H1 (cell line): Measurements from ENCODE around the gene ALDH4A1. TPM values are rescaled to one million over a fixed set of nuclear protein-coding genes. Genes with fewer than 3 reads are reported as not detected.

Source experiments
- CTCF ChIA-PET: fragments of 300-600 bp; sonication (Branson Sonifier 250); formaldehyde crosslinking; loops from one replicate; lab custom pipeline; 2021; ENCODE audit not compliant: partially characterized antibody; lab: Charles Lee
- POLR2A ChIA-PET: fragments of 300-600 bp; sonication (Branson Sonifier 250); formaldehyde crosslinking; loops from one replicate; lab custom pipeline; 2021; ENCODE audit warnings: inconsistent platforms; ENCODE audit not compliant: partially characterized antibody; lab: Charles Lee
- DNase-seq, 2 experiments: peaks; one replicate each; pipeline versions ENCODE4 v3.0.0 to v3.0.0-alpha.2; 2010 to 2022; ENCODE audit warnings: low spot score in 2 of 2, low read depth in 1 of 2, mixed read lengths in 1 of 2
- FAIRE-seq: peaks from 2 replicates; lab custom pipeline; 2011; peaks lifted over from hg19 to GRCh38; lab: Jason Lieb, UNC
- H2AFZ ChIP-seq: 2 replicates; pipeline ENCODE4 v1.8.1; 2012; ENCODE audit warnings: low read length, inconsistent platforms
- H2AK5ac ChIP-seq: 2 replicates; pipeline ENCODE4 v1.6.1; 2013; ENCODE audit warnings: low read depth, low read length
- H2BK120ac ChIP-seq: replicated peaks from 2 replicates; pipeline ENCODE3; 2013; ENCODE audit warnings: low read depth, low read length, inconsistent platforms
- H2BK12ac ChIP-seq: 2 replicates; pipeline ENCODE4 v1.6.1; 2013; ENCODE audit warnings: low read depth, low read length
- H2BK15ac ChIP-seq: 2 replicates; pipeline ENCODE4 v1.6.1; 2013; ENCODE audit warnings: low read length
- H2BK20ac ChIP-seq: 2 replicates; pipeline ENCODE4 v1.6.1; 2013; ENCODE audit warnings: low read length
- H2BK5ac ChIP-seq: 2 replicates; pipeline ENCODE4 v1.6.1; 2013; ENCODE audit warnings: low read depth, low read length
- H3K14ac ChIP-seq: 2 replicates; pipeline ENCODE4 v1.6.1; 2013; ENCODE audit warnings: inconsistent platforms; ENCODE audit not compliant: insufficient read length
- H3K18ac ChIP-seq: 2 replicates; pipeline ENCODE4 v1.6.1; 2013; ENCODE audit warnings: low read length; ENCODE audit errors: extremely low read depth
- H3K23ac ChIP-seq: 2 replicates; pipeline ENCODE4 v1.6.1; 2013; ENCODE audit warnings: inconsistent platforms; ENCODE audit not compliant: insufficient read length
- H3K23me2 ChIP-seq: 2 replicates; pipeline ENCODE4 v1.6.1; 2013; ENCODE audit warnings: low read depth, low read length
- H3K27ac ChIP-seq: 2 replicates; pipeline ENCODE4 v1.6.1; 2011; ENCODE audit warnings: low read depth, low read length, inconsistent platforms
- H3K27me3 ChIP-seq, 4 experiments: replicated peaks in 1 of 4; 1 replicate in 1 of 4; 2 replicates in 3 of 4; pipeline versions ENCODE4 v1.6.1 to v1.8.1; 2011 to 2013; ENCODE audit warnings: low read length in 3 of 4, mild to moderate bottlenecking in 3 of 4, inconsistent platforms in 2 of 4, mixed read lengths in 2 of 4, moderate library complexity in 1 of 4; ENCODE audit not compliant: control insufficient read depth in 3 of 4, insufficient read depth in 3 of 4; ENCODE audit errors: extremely low read depth in 1 of 4
- H3K36me3 ChIP-seq, 4 experiments: 2 replicates each; pipeline versions ENCODE4 v1.6.1 to v1.8.1; 2011 to 2013; ENCODE audit warnings: mild to moderate bottlenecking in 4 of 4, low read length in 3 of 4, moderate library complexity in 2 of 4, control low read depth in 1 of 4, inconsistent platforms in 1 of 4; ENCODE audit not compliant: insufficient read depth in 4 of 4, control insufficient read depth in 2 of 4
- H3K4ac ChIP-seq: replicated peaks from 2 replicates; pipeline ENCODE3; 2013; ENCODE audit warnings: low read length, low read depth, mixed read lengths, inconsistent platforms; ENCODE audit not compliant: insufficient read length
- H3K4me1 ChIP-seq, 4 experiments: replicated peaks in 1 of 4; 1 replicate in 1 of 4; 2 replicates in 3 of 4; pipeline versions ENCODE4 v1.6.1 to v1.8.1; 2011 to 2013; ENCODE audit warnings: low read length in 3 of 4, inconsistent platforms in 2 of 4, mixed read lengths in 1 of 4; ENCODE audit not compliant: insufficient read depth in 4 of 4, control insufficient read depth in 3 of 4
- H3K4me2 ChIP-seq, 2 experiments: 2 replicates each; pipeline versions ENCODE4 v1.6.1 to v1.8.1; 2011 to 2013; ENCODE audit warnings: low read depth in 2 of 2, low read length in 2 of 2, control low read depth in 1 of 2, inconsistent platforms in 1 of 2, mild to moderate bottlenecking in 1 of 2; ENCODE audit not compliant: insufficient read depth in 1 of 2
- H3K4me3 ChIP-seq, 4 experiments: fragments of 200-600, 300-600 bp in 1 of 4; sonication (generic), shearing (Covaris generic), sonication (Bioruptor Twin) in 1 of 4; 2 replicates each; pipeline versions ENCODE4 v1.5.1 to v1.8.1; 2011 to 2016; ENCODE audit warnings: low read length in 4 of 4, low read depth in 3 of 4, control low read depth in 2 of 4, inconsistent platforms in 2 of 4, mild to moderate bottlenecking in 2 of 4, mixed read lengths in 1 of 4, moderate library complexity in 1 of 4; ENCODE audit not compliant: insufficient read depth in 2 of 4; ENCODE audit errors: extremely low read depth in 1 of 4
- H3K56ac ChIP-seq: replicated peaks from 2 replicates; pipeline ENCODE3; 2013; ENCODE audit warnings: low read depth, mild to moderate bottlenecking, mixed read lengths, low read length, inconsistent platforms; ENCODE audit not compliant: insufficient read length
- H3K79me1 ChIP-seq: 2 replicates; pipeline ENCODE4 v1.6.1; 2013; ENCODE audit warnings: low read depth, low read length, control low read depth
- H3K79me2 ChIP-seq, 2 experiments: 2 replicates each; pipeline versions ENCODE4 v1.6.1 to v1.8.1; 2012 to 2013; ENCODE audit warnings: low read length in 2 of 2, mild to moderate bottlenecking in 2 of 2, inconsistent platforms in 1 of 2; ENCODE audit not compliant: insufficient read depth in 2 of 2, control insufficient read depth in 1 of 2
- H3K9ac ChIP-seq, 4 experiments: replicated peaks in 1 of 4; 1 replicate in 1 of 4; 2 replicates in 3 of 4; pipeline versions ENCODE4 v1.6.1 to v1.8.1; 2011 to 2013; ENCODE audit warnings: low read depth in 3 of 4, low read length in 3 of 4, control low read depth in 2 of 4, mild to moderate bottlenecking in 2 of 4, moderate library complexity in 2 of 4, inconsistent platforms in 1 of 4; ENCODE audit errors: extremely low read depth in 1 of 4
- H3K9me3 ChIP-seq, 2 experiments: 2 replicates each; pipeline versions ENCODE4 v1.6.1 to v1.8.1; 2012 to 2013; ENCODE audit warnings: mild to moderate bottlenecking in 2 of 2, moderate library complexity in 2 of 2, control low read depth in 1 of 2, inconsistent platforms in 1 of 2, low read depth in 1 of 2, low read length in 1 of 2, mixed read lengths in 1 of 2; ENCODE audit not compliant: insufficient read depth in 2 of 2
- H4K20me1 ChIP-seq, 2 experiments: replicated peaks in 1 of 2; 2 replicates each; pipeline versions ENCODE3 to v1.8.1; 2011 to 2013; ENCODE audit warnings: inconsistent platforms in 2 of 2, low read length in 2 of 2, mild to moderate bottlenecking in 1 of 2; ENCODE audit not compliant: insufficient read depth in 2 of 2, control insufficient read depth in 1 of 2
- H4K5ac ChIP-seq: 2 replicates; pipeline ENCODE4 v1.6.1; 2013; ENCODE audit warnings: low read length, low read depth, mixed read lengths, inconsistent platforms; ENCODE audit not compliant: insufficient read length
- H4K8ac ChIP-seq: 2 replicates; pipeline ENCODE4 v1.8.0; 2013; ENCODE audit warnings: mild to moderate bottlenecking, moderate library complexity, low read length, inconsistent platforms; ENCODE audit not compliant: insufficient read depth; ENCODE audit errors: extremely low read depth
- H4K91ac ChIP-seq: replicated peaks from 2 replicates; pipeline ENCODE3; 2013; ENCODE audit warnings: low read length, mixed read lengths, inconsistent platforms; ENCODE audit not compliant: insufficient read length
- ATF2 ChIP-seq: IDR thresholded peaks from 2 replicates; pipeline ENCODE4 v1.6.1; 2012; ENCODE audit warnings: low read length, inconsistent platforms
- HDAC6 ChIP-seq: IDR thresholded peaks from one replicate; pipeline ENCODE4 v1.7.1; 2012; ENCODE audit warnings: low read depth, mild to moderate bottlenecking, inconsistent platforms, low read length, moderate library complexity
- RNF2 ChIP-seq: fragments of 200-900, 300-1000 bp; sonication (generic); IDR thresholded peaks from 2 replicates; pipeline ENCODE4 v1.7.1; 2016; ENCODE audit warnings: borderline replicate concordance, low read depth, mild to moderate bottlenecking, antibody characterized with exemption, low read length; ENCODE audit not compliant: poor library complexity, severe bottlenecking; ENCODE audit errors: missing control alignments
- SP2 ChIP-seq: IDR thresholded peaks from 2 replicates; pipeline ENCODE4 v1.6.1; 2012; ENCODE audit warnings: mild to moderate bottlenecking, low read length, inconsistent platforms
- SP4 ChIP-seq: IDR thresholded peaks from 2 replicates; pipeline ENCODE4 v1.6.1; 2012; ENCODE audit warnings: low read length, inconsistent platforms
- TAF1 ChIP-seq: IDR thresholded peaks from 2 replicates; pipeline ENCODE4 v1.6.1; 2011; ENCODE audit warnings: mild to moderate bottlenecking, low read depth, low read length
- TEAD4 ChIP-seq: IDR thresholded peaks from 2 replicates; pipeline ENCODE4 v1.6.1; 2012; ENCODE audit warnings: low read depth, low read length, inconsistent platforms, mixed read lengths
- WGBS, 2 experiments: shearing (Covaris generic) in 1 of 2; methylation state at CpG; one replicate each; pipeline versions ENCODE4 v1.1.6 to v1.1.7; 2013 to 2015; ENCODE audit warnings: low lambda C conversion rate in 2 of 2, mixed read lengths in 2 of 2, inconsistent platforms in 1 of 2, low coverage in 1 of 2, missing lambda C conversion rate in 1 of 2; ENCODE audit not compliant: insufficient replicate concordance in 2 of 2, insufficient coverage in 1 of 2, insufficient read length in 1 of 2; ENCODE audit errors: extremely low coverage in 1 of 2, missing lambda C conversion rate in 1 of 2; 5-methylcytosine and 5-hydroxymethylcytosine counted together
- polyA plus RNA-seq, 7 experiments: library from polyadenylated mRNA; depleted of rRNA in 3 of 7; stranded (reverse) in 5 of 7; unstranded in 2 of 7; fragments of >200 nt in 5 of 7; fragments of 200-250 nt in 2 of 7; gene quantifications; 1 replicate in 5 of 7; 2 replicates in 1 of 7; 4 replicates in 1 of 7; pipeline versions ENCODE4 v1.2.1 to v1.2.3, GENCODE V29; 2011 to 2013; ENCODE audit warnings: missing spikeins in 2 of 7, mixed read lengths in 2 of 7
- total RNA-seq: library from RNA; stranded (reverse); fragmentation: NEBNext Ultra II Directional; extraction: Animal tissue kit (Norgen Biotek cat#: 25700); gene quantifications from 2 replicates; pipeline ENCODE4 v1.2.1, GENCODE V29; 2021
- TF ChIP-seq, protein P1 (sequence below): IDR thresholded peaks from 2 replicates; pipeline ENCODE4 v1.6.1; 2011; ENCODE audit warnings: low read depth, mild to moderate bottlenecking, low read length; ENCODE audit not compliant: insufficient read depth

Gene ALDH4A1
- total and polyA plus RNA-seq, 2 of the 8 experiments (the other 6 are each of a cell fraction or from before 2014, with no cell fraction given): 30.3 to 35.9 TPM

DNA sequence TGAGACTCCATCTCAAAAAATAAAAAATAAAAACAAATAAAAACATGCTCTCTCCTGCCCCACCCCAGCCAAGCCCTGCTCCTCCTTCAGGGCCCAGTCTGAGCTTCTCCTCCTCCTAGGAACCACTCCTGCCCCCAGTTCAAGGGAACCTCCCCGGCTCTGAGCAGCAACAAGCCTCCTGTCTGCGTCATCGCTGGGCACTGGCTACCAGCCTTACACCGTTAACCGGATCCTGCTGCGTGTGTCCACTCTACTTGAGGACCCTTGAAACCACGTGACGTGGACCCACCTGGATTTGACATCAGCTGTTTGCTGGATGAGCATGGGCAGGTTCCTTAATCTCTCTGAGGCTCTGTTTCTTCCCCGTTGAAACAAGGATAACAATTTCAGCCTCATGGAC is 41.3 kb downstream of the ALDH4A1 start:
- H3K4me2 ChIP-seq: no peak overlapping the region
- no peak overlapping the region for H3K4ac ChIP-seq
- H3K27me3 ChIP-seq: peaks cover 0 to 4% (median 0%) of the 10 kb centered on the region in 4 experiments; a peak in 2 of 7 replicates
- H3K4me3 ChIP-seq: no peak overlapping the region
- H2BK15ac ChIP-seq: no peak overlapping the region
- no peak for TF ChIP-seq TEAD4
- TF ChIP-seq SP2: no peak
- TF ChIP-seq, protein P1, sequence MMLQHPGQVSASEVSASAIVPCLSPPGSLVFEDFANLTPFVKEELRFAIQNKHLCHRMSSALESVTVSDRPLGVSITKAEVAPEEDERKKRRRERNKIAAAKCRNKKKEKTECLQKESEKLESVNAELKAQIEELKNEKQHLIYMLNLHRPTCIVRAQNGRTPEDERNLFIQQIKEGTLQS: no peak
- TF ChIP-seq SP4: no peak
- TF ChIP-seq RNF2: no peak
- TF ChIP-seq TAF1: no peak
- no peak for TF ChIP-seq ATF2
- TF ChIP-seq HDAC6: no peak
- no peaks in the 10 kb centered on the region for H3K79me2 ChIP-seq
- H3K56ac ChIP-seq: no peak overlapping the region
- H3K4me1 ChIP-seq: no peaks in the 10 kb centered on the region
- no peak overlapping the region for H4K5ac ChIP-seq
- peaks cover 10% of the 10 kb centered on the region; the same call in 1 of the 2 replicates for H3K23me2 ChIP-seq
- H3K18ac ChIP-seq: no peak overlapping the region
- no peak overlapping the region for H2BK20ac ChIP-seq
- DNase-seq (no peak), FAIRE-seq (no peak)
- H3K14ac ChIP-seq: no peak overlapping the region
- H2BK120ac ChIP-seq: no peak overlapping the region
- no peak overlapping the region for H2BK5ac ChIP-seq
- H3K9me3 ChIP-seq: no peaks in the 10 kb centered on the region
- no peak overlapping the region for H2AK5ac ChIP-seq
- no peak overlapping the region for H4K91ac ChIP-seq
- WGBS, 2 experiments: 70% methylated on average over 9 of the region's 9 CpGs; no CpG with 5 or more reads in 1 of the 2 experiments
- H2BK12ac ChIP-seq: no peak overlapping the region
- H4K8ac ChIP-seq: 0 out of 2 replicates have a peak overlapping the region, but pooled peaks have one; percentile 74
- H3K79me1 ChIP-seq: peaks cover 2% of the 10 kb centered on the region; the same call in 1 of the 2 replicates
- no peaks in the 10 kb centered on the region; a peak in 1 of 8 replicates for H3K36me3 ChIP-seq
- ChIA-PET CTCF (interaction anchor here (1.4 to 3.5 kb wide), 4 partner anchors 10 to 24 kb away, joined by 3 to 20 read pairs (median 14); no protein-coding TSS in a partner anchor), POLR2A (no interaction called here)
- H3K23ac ChIP-seq: no peak overlapping the region
- H3K27ac ChIP-seq: no peak overlapping the region
- no peak overlapping the region for H3K9ac ChIP-seq
- peaks cover 0 to 8% of the 10 kb centered on the region in 2 experiments for H4K20me1 ChIP-seq
- H2AFZ ChIP-seq: no peak overlapping the region
